ENCODE results near the gene PRICKLE1.

GRCh38 chr12:42524716-42525115 is 64.8 kb downstream of the PRICKLE1 start:
- TF ChIP-seq NFYB (CRISPR knock-in tag; IDR thresholded peaks at IDR 0.05), result no peak
- TF ChIP-seq EZH2 (conservative IDR thresholded peaks at IDR 0.05; ENCODE audit: low read depth, low read length), result no peak
- TF ChIP-seq ZNF142 (CRISPR knock-in tag; IDR thresholded peaks at IDR 0.05), result no peak
- no peak for TF ChIP-seq CTCF (CRISPR knock-in tag; IDR thresholded peaks at IDR 0.05)
